GM18498 (cell line): ENCODE data around the gene HOXD12.

Experiments
- ATAC-seq: cut with Tn5 transposase; IDR thresholded peaks from one replicate; pipeline ENCODE4 v1.9.1; 2021; ENCODE audit warnings: mild to moderate bottlenecking, moderate library complexity; ENCODE audit not compliant: unreplicated experiment

HOXD12 gene, protein sequence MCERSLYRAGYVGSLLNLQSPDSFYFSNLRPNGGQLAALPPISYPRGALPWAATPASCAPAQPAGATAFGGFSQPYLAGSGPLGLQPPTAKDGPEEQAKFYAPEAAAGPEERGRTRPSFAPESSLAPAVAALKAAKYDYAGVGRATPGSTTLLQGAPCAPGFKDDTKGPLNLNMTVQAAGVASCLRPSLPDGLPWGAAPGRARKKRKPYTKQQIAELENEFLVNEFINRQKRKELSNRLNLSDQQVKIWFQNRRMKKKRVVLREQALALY

GRCh38 chr2:176099728-176100546 is at the start of gene HOXD12:
Gene HOXD12 (plus strand): TSS chr2:176099795. CDS start chr2:176099802, 7 bp downstream.
- no peak for ATAC-seq

GRCh38 chr2:176056406-176056805 is 43.2 kb upstream of the HOXD12 start:
- no peak for ATAC-seq

GRCh38 chr2:176063958-176064357 is 35.6 kb upstream of the HOXD12 start:
- no peak for ATAC-seq

- no peak for ATAC-seq
Observed at GRCh38 chr2:176066645-176067588, 32.7 kb upstream of the HOXD12 start.

DNA sequence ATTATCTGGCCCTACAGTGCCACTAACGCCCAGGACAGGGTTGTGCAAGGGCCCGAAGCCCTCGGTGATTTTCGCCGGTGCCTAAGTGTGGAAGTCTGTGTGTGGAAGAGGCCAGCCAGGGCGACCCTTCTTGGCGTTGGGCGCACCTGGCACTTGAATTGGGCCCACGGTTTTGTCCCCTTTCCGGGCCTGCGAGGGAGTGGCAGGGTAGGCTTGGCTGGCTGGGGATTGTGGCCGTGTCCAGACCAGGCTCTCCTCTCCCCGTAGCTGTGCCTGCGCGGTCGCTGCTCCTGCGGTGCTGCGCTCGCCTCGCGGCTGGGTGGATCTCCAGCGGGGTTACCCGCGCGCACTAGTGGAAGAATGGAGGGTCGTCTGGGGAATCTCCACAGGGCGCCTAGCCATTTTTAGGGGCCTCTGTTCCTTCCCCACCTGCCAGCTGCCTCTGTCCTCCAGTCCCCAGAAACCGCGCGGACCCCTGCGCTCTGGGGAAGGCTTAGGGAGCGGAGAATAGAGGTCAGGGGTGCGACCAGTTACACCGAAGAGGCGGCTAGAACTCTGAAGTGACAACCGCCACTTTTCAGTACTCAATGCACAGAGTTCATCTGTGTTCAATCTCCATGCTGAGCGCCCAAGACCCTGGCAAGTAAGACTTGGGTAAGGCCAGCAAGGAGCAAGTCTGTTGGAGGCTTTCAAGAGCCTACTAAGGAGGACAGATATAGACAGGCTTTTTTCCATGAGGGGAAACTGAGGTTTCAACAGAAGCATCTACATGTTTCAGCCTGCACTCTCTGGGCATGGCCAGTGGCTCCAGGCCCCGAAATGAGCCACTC is 31.8 kb upstream of the HOXD12 start:
- ATAC-seq: no peak

DNA sequence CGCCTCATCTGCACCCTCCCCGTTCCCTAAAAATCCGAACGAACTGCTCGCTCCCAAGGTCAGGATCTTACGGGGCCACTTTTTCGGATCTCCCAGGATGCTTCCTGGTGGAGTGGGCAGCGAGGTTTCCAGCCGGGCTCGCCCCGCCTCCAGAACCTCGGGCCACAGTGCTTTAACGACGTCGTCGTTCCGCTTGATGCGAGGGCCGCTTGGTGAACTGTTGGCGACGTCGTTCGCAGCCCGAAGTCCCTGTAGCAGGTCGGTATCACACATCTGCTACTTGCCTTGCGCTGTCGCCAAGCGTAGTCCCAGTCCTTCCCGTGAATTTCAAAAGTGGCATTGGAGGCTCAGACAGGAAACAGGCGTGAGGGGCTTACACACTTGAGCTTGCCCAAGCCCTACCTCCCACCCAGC is 31.2 kb upstream of the HOXD12 start:
- ATAC-seq: no peak

DNA sequence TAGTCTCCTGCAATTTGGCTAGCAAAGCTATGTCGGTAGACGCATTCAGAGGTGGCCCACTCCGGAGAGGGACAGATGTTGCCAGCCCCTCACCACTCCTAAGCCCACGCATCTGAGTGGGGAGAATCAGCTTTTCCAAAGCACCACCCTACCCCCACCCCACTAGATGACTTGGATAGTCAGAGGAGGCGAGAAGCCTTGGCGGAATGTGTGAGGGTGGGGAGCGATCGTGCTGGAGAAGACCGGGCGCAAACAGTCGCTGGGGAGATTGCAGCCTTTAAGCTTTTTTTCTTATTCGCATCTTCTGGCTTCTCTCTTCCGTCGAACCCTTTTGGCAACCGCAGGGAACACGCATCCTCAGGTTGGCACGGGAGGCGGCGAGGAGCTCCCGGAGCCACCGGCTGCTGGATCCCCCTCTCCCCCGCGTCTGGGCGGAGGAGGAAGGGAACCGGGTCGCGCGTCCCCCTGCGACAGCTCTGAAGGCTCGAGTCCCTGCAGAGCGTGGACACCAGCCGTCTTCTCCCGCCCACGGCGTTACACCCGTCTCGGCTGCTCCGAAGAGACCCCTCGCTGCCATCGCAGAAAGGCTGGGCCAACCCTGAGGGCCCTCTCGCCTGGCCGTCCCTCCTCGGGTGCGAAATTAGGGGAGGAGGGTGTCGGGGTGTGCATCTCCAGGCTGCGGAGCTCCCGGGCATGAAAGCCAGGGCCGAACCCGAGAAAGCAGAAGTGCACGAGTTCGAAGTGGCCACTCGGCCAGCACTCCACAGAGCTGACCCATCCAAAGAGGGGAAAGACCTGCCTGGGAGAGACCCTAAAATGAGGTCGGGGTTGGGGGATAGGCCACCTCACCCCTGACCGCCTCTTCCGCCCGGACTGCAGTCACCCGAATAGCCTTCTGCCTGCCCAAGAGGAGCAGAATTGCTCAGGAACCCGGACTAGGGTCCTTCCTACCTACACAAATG is 28.0 kb upstream of the HOXD12 start:
- no peak for ATAC-seq

DNA sequence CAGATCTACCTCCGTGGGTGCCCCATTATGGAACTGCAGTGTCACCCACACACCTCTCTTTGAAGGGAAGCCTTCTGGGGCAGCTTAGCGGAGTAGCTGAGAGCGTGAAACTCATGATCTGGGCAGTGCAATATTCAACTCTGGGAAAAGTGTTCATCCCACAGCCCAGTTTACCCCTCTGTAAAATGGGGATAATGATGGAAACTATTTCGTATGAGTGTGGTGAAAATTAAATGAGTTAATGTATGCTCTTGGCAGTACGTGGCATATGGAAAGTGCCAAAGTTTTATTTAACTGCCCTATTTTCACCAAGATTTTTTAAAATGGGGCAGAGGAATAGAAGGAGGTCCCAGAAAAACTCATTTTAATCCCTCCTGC is 27.3 kb upstream of the HOXD12 start:
- no peak for ATAC-seq

DNA sequence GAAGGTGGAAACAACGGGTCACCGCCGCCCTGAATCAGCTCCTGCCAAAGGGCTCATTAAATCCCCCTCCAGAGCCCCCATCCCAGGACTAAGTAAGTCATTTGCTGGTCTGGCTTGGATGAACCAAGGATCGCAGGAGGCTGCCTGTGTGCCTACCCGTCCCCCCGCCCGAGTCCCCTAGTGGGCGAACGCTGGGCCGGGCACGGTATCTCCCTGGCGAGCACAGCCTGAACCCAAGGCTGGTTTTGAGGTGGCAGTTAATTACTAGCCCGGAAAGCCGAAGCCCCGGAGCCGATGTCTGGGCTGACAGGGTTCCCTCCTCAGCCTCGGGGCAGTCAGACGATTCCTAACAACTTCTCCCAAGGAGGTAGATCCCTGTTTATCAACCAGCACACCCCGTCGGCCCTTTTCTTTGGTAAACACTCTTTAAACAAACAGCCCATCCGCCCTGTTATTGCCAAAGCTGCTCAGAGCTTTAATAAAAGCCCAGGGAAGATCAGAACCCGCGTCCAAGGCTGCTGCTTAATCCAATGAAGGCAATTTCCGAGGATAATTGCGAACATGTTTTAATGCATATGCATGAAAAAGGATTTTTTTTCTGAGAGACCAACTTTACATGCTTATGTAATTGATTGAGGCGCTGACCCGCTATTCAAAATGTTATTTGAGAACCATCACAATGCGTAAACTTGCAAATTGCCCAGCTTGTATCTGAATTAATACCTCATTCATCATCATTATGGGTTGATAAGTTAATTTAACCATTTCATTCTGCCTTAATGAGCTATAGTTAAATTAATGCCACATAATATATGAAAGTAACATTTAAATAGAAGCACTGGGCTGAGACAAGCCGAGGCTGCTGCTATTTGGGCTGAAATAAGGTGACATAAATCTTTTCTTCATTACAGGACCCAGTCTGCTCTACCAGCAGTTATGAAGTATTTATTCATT is 26.4 kb upstream of the HOXD12 start:
- ATAC-seq: no peak

DNA sequence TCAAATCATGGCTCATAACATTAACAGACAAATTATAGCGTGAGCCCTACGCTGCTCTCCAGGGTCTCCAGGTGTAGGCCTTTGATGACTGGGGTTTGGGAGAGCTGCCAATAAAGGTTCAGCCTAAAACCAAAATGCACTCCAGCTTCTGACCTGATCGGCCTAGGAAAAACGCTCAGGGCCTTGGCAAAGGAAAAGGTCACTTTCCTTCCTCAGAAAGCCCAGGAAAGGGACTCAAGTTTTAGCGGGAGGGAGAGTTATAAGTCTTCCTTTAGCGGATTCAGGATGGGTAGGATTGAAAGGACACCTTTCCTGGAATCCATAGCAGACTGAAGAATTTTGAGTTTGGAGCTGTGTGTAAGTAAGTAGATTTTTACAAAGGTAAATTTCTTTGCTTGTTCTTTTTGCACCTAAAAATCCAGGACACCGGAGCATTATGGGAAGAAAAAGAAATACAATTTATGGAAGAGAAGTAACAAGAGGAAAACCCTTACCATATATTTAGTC is 24.6 kb upstream of the HOXD12 start:
- no peak for ATAC-seq

DNA sequence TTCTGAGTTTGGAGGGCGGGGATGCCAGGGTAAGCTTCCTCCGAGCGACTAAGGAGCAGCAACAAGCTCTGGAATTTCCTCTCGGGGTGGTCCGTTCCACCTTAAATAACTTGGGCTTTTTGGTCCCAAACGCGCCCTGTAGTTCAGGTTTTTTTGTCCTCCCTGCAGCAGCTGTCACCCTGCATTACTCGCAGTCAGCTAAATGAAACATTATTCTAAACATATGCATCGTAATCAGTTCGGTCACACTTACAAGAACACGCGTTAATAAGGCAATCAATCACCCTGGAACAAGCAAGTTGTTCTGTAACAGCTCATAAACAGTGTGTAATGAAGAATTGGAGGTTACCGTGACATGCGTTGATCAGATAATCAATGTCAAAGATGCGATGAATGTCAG is 24.1 kb upstream of the HOXD12 start:
- ATAC-seq: no peak

DNA sequence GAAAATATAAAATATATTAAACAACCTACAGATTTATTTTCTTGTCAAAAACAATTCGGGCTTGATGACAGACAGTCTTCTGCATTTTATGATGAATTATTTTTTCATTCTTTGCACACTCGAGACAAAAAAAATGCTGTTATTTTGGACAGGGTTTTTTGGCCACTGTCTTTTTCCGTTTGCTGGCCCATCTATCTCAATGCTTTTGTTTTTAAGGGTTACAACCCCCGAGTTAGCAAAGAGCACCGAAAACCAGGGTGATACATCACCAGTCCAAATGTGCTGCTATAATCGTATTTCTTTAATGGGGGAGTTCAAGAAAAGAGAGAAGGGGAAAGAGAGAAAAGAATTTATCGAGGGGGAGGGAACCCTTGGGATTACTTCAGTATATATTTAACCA is 23.5 kb upstream of the HOXD12 start:
- no peak for ATAC-seq

DNA sequence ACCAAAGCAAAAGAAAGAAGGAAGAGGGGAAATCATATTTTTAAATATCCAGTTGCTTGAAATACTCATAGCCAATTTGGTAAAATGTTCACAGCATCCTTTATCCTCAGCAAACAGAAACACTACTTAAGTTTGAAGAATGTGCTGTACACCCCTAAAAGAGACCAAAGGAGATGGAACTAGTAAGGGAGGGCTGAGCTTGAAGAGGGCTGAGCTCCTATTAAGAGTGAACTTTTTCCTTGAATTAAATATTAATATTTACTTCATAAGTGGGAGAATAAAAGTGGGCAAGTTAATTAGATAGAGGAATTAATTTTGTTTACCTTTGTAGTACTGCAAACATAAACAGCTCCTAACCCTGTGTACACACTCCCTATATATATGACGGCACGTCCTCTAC is 22.8 kb upstream of the HOXD12 start:
- no peak for ATAC-seq

GRCh38 chr2:176078541-176079284 is 20.9 kb upstream of the HOXD12 start:
- no peak for ATAC-seq

- ATAC-seq: no peak
Observed at GRCh38 chr2:176079285-176079830, 20.2 kb upstream of the HOXD12 start.

DNA sequence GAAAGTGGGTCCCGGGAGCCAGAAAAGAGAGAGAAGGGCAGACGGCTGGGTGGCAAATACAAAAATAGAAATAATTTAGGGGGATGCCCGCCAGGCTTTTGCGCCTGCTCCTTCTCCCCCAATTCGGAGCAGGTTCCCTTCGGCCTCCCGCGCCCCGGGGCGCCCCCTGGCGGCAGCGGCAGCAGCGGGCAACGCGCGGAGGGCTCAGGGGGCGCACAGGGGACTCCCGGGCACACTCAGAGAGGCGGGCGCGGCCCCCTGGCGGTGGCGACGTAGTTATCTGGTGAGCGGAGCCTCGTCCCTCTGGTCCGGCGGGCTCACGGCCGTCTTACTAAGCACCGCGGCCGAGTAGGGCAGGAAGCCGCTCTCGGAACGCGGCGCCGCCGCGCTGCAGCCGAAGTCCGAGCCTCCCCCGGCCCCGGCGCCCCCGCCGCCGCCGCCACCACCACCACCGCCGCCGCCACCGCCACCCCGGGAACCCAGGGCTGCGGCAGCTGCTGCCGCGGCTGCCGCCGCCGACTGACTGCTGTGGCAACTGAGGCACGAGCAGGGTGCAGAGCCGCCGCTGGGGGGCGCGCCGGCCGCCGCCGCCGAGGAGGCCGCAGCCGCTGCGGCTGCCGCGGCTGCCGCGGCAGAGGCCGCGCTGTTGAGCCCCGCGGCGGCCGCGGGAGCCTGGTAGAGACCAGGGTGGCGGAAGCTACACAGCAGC is 19.6 kb upstream of the HOXD12 start:
- no peak for ATAC-seq
